HepG2 (cell line): ENCODE data around the gene SPON2. TPM values are rescaled to one million over a fixed set of nuclear protein-coding genes. Genes with fewer than 3 reads are reported as not detected.
A peak's percentile ranks its signal among the peaks of the same experiment; 100 is the strongest.

ENCODE experiments used
- ARID2 ChIP-seq: sonication (generic); formaldehyde crosslinking; IDR thresholded peaks from 2 replicates; pipeline ENCODE4 v1.8.1; 2022; ENCODE audit warnings: mild to moderate bottlenecking, missing genetic modification reagents, borderline replicate concordance
- FOXA1 ChIP-seq, 2 experiments: fragments of 450-650 bp in 1 of 2; sonication (generic) in 1 of 2; formaldehyde crosslinking in 1 of 2; IDR thresholded peaks; 2 replicates each; pipeline versions ENCODE4 v1.4.0 to v1.6.1; 2016 to 2020; ENCODE audit warnings: missing genetic modification reagents in 1 of 2
- HNF1B ChIP-seq: sonication (generic); formaldehyde crosslinking; IDR thresholded peaks from 2 replicates; pipeline ENCODE4 v1.5.1; 2020; ENCODE audit warnings: mild to moderate bottlenecking, moderate library complexity, missing genetic modification reagents
- NFKBIZ ChIP-seq: IDR thresholded peaks from 2 replicates; pipeline ENCODE4 v1.6.1; 2018; ENCODE audit warnings: missing genetic modification reagents, missing compliant biosample characterization
- PAX8 ChIP-seq: sonication (generic); formaldehyde crosslinking; IDR thresholded peaks from 2 replicates; pipeline ENCODE4 v1.8.0; 2022; ENCODE audit warnings: mild to moderate bottlenecking, missing genetic modification reagents, borderline replicate concordance
- PHF5A ChIP-seq: IDR thresholded peaks from one replicate; pipeline ENCODE4 v1.6.1; 2018; ENCODE audit warnings: low read depth, missing genetic modification reagents; ENCODE audit not compliant: unreplicated experiment
- SOX13 ChIP-seq, 3 experiments: fragments of 450-650 bp in 1 of 3; sonication (generic) in 1 of 3; formaldehyde crosslinking in 1 of 3; IDR thresholded peaks in 2 of 3; conservative IDR thresholded peaks in 1 of 3; 2 replicates each; pipeline versions ENCODE4 v1.5.0 to v1.6.1; 2016 to 2020; ENCODE audit warnings: antibody characterized with exemption in 1 of 3, mild to moderate bottlenecking in 1 of 3, missing compliant biosample characterization in 1 of 3, missing genetic modification reagents in 1 of 3, moderate library complexity in 1 of 3
- ZBTB44 ChIP-seq: sonication (generic); formaldehyde crosslinking; IDR thresholded peaks from 2 replicates; pipeline ENCODE4 v1.4.0; 2020; ENCODE audit warnings: missing genetic modification reagents
- ZKSCAN1 ChIP-seq: fragments of 150-350 bp; IDR thresholded peaks from 2 replicates; pipeline ENCODE4 v1.6.1; 2014; ENCODE audit warnings: low read length
- ZNF224 ChIP-seq: sonication (generic); formaldehyde crosslinking; IDR thresholded peaks from 2 replicates; pipeline ENCODE4 v1.5.0; 2020; ENCODE audit warnings: mild to moderate bottlenecking, missing genetic modification reagents
- ZNF576 ChIP-seq: sonication (generic); formaldehyde crosslinking; IDR thresholded peaks from 2 replicates; pipeline ENCODE4 v1.4.0; 2020; ENCODE audit warnings: mild to moderate bottlenecking, missing genetic modification reagents
- ZSCAN21 ChIP-seq: sonication (generic); formaldehyde crosslinking; IDR thresholded peaks from 2 replicates; pipeline ENCODE4 v1.8.0; 2022; ENCODE audit warnings: mild to moderate bottlenecking, missing genetic modification reagents, moderate library complexity, borderline replicate concordance
- polyA plus RNA-seq, 8 experiments: library from polyadenylated mRNA; depleted of rRNA in 3 of 8; stranded (reverse) in 7 of 8; unstranded in 1 of 8; fragments of >200 nt; fragmentation: Illumina TruSeq in 4 of 8; extraction: Trizol in 4 of 8; gene quantifications; 2 replicates each; pipeline versions ENCODE4 v1.2.1 to v1.2.3, GENCODE V29; 2011 to 2016; ENCODE audit warnings: low read depth in 4 of 8, missing spikeins in 1 of 8, mixed read lengths in 1 of 8; ENCODE audit not compliant: insufficient read depth in 1 of 8
- total RNA-seq, 5 experiments: library from RNA; depleted of rRNA; stranded (reverse); fragments of >200 nt; fragmentation: Illumina TruSeq; extraction: Trizol; gene quantifications; 2 replicates each; pipeline ENCODE4 v1.2.3, GENCODE V29; 2016; ENCODE audit warnings: low read depth in 1 of 5
- TF ChIP-seq, protein P1 (sequence below): sonication (generic); formaldehyde crosslinking; IDR thresholded peaks from 2 replicates; pipeline ENCODE4 v1.4.0; 2020; ENCODE audit warnings: missing genetic modification reagents, borderline replicate concordance
- TF ChIP-seq, protein P2 (sequence below): sonication (generic); formaldehyde crosslinking; IDR thresholded peaks from 2 replicates; pipeline ENCODE4 v1.4.0; 2020; ENCODE audit warnings: low read depth, missing genetic modification reagents

The SPON2 gene
- total and polyA plus RNA-seq, 2 of the 13 experiments (the other 11 are each of a cell fraction or from before 2014, with no cell fraction given), result 17.4 to 55.2 TPM

- peak; percentile 64; the same call in 1 of the 2 replicates for TF ChIP-seq ZNF576 (CRISPR knock-in tag)
- TF ChIP-seq ARID2 (CRISPR knock-in tag), result no peak
- TF ChIP-seq PAX8, result peak; percentile 56; the same call in 1 of the 2 replicates
- TF ChIP-seq, protein P1, sequence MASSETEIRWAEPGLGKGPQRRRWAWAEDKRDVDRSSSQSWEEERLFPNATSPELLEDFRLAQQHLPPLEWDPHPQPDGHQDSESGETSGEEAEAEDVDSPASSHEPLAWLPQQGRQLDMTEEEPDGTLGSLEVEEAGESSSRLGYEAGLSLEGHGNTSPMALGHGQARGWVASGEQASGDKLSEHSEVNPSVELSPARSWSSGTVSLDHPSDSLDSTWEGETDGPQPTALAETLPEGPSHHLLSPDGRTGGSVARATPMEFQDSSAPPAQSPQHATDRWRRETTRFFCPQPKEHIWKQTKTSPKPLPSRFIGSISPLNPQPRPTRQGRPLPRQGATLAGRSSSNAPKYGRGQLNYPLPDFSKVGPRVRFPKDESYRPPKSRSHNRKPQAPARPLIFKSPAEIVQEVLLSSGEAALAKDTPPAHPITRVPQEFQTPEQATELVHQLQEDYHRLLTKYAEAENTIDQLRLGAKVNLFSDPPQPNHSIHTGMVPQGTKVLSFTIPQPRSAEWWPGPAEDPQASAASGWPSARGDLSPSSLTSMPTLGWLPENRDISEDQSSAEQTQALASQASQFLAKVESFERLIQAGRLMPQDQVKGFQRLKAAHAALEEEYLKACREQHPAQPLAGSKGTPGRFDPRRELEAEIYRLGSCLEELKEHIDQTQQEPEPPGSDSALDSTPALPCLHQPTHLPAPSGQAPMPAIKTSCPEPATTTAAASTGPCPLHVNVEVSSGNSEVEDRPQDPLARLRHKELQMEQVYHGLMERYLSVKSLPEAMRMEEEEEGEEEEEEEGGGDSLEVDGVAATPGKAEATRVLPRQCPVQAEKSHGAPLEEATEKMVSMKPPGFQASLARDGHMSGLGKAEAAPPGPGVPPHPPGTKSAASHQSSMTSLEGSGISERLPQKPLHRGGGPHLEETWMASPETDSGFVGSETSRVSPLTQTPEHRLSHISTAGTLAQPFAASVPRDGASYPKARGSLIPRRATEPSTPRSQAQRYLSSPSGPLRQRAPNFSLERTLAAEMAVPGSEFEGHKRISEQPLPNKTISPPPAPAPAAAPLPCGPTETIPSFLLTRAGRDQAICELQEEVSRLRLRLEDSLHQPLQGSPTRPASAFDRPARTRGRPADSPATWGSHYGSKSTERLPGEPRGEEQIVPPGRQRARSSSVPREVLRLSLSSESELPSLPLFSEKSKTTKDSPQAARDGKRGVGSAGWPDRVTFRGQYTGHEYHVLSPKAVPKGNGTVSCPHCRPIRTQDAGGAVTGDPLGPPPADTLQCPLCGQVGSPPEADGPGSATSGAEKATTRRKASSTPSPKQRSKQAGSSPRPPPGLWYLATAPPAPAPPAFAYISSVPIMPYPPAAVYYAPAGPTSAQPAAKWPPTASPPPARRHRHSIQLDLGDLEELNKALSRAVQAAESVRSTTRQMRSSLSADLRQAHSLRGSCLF (CRISPR knock-in tag), result no peak
- TF ChIP-seq HNF1B (CRISPR knock-in tag), result peak; percentile 96
- TF ChIP-seq ZBTB44 (CRISPR knock-in tag), result 0 out of 2 replicates have a peak, but pooled peaks have one; percentile 53
- peak; percentile 74 for TF ChIP-seq NFKBIZ (CRISPR knock-in tag)
- no peak for TF ChIP-seq SOX13 (IDR thresholded peaks at IDR 0.05)
- TF ChIP-seq SOX13 (CRISPR knock-in tag; conservative IDR thresholded peaks at IDR 0.05 in 1 of 2, IDR thresholded peaks at IDR 0.05 in 1 of 2), result peak in 1 of 2 experiments; percentile 74; a peak in 2 of 4 replicates
- TF ChIP-seq, protein P2, sequence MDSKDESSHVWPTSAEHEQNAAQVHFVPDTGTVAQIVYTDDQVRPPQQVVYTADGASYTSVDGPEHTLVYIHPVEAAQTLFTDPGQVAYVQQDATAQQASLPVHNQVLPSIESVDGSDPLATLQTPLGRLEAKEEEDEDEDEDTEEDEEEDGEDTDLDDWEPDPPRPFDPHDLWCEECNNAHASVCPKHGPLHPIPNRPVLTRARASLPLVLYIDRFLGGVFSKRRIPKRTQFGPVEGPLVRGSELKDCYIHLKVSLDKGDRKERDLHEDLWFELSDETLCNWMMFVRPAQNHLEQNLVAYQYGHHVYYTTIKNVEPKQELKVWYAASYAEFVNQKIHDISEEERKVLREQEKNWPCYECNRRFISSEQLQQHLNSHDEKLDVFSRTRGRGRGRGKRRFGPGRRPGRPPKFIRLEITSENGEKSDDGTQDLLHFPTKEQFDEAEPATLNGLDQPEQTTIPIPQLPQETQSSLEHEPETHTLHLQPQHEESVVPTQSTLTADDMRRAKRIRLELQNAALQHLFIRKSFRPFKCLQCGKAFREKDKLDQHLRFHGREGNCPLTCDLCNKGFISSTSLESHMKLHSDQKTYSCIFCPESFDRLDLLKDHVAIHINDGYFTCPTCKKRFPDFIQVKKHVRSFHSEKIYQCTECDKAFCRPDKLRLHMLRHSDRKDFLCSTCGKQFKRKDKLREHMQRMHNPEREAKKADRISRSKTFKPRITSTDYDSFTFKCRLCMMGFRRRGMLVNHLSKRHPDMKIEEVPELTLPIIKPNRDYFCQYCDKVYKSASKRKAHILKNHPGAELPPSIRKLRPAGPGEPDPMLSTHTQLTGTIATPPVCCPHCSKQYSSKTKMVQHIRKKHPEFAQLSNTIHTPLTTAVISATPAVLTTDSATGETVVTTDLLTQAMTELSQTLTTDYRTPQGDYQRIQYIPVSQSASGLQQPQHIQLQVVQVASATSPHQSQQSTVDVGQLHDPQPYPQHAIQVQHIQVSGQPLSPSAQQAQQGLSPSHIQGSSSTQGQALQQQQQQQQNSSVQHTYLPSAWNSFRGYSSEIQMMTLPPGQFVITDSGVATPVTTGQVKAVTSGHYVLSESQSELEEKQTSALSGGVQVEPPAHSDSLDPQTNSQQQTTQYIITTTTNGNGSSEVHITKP, result no peak
- peak; percentile 94 for TF ChIP-seq ZSCAN21 (CRISPR knock-in tag)
- TF ChIP-seq ZKSCAN1, result no peak
- no peak for TF ChIP-seq FOXA1 (IDR thresholded peaks at IDR 0.05)
- TF ChIP-seq FOXA1 (CRISPR knock-in tag; IDR thresholded peaks at IDR 0.05), result peak; percentile 68
- TF ChIP-seq ZNF224, result peak; percentile 85
- peak; percentile 89 for TF ChIP-seq PHF5A (CRISPR knock-in tag)
These were observed 32.6 kb upstream of the SPON2 start (continued) for GRCh38 chr4:1204828-1205585.
